Right cardiac atrium (tissue), 5 donors: ENCODE data around the gene NMNAT2. TPM values are rescaled to one million over a fixed set of nuclear protein-coding genes. Genes with fewer than 3 reads are reported as not detected.
A peak's percentile ranks its signal among the peaks of the same experiment; 100 is the strongest.

ENCODE experiments used
- ATAC-seq, 2 donors: fragments of 200-7000 bp; cut with Tn5 transposase; one replicate each; pipeline versions ENCODE4 v1.8.0 to v1.9.1; 2020; ENCODE audit warnings: moderate library complexity in 2 of 2, mild to moderate bottlenecking in 1 of 2
- DNase-seq, 3 donors: peaks; one replicate each; pipeline ENCODE4 v3.0.0-alpha.2; 2020
- H3K27ac ChIP-seq: one replicate; pipeline ENCODE4 v1.5.1; 2013; ENCODE audit warnings: mild to moderate bottlenecking, low read length, control low read depth, moderate library complexity
- H3K27me3 ChIP-seq: one replicate; pipeline ENCODE4 v1.6.1; 2013; ENCODE audit not compliant: control insufficient read depth, insufficient read depth
- H3K4me1 ChIP-seq: one replicate; pipeline ENCODE4 v1.6.1; 2013; ENCODE audit warnings: low read length; ENCODE audit not compliant: control insufficient read depth, insufficient read depth
- H3K4me3 ChIP-seq: one replicate; pipeline ENCODE4 v1.5.1; 2013; ENCODE audit warnings: low read length, control low read depth
- H3K9me3 ChIP-seq: one replicate; pipeline ENCODE4 v1.6.1; 2013; ENCODE audit warnings: low read length; ENCODE audit not compliant: control insufficient read depth
- WGBS: extraction: QIAGEN DNeasy Blood & Tissue Kit; methylation state at CpG from one replicate; pipeline ENCODE4 v1.1.7; 2013; 5-methylcytosine and 5-hydroxymethylcytosine counted together
- intact Hi-C, 4 donors: fragments of 100-400 bp; cut with DNase I; formaldehyde crosslinking; loops; one replicate each; pipeline versions ENCODE4 v1.11.0 to v1.14.0; 2022 to 2023
- polyA plus RNA-seq: library from polyadenylated mRNA; stranded (reverse); fragments of 200-250 nt; gene quantifications from one replicate; pipeline ENCODE4 v1.2.3, GENCODE V29; 2013
- total RNA-seq, 4 donors: library from RNA; stranded (reverse); fragmentation: NEBNext Ultra II Directional; extraction: Animal tissue kit (Norgen Biotek cat#: 25700); gene quantifications; one replicate each; pipeline ENCODE4 v1.2.1, GENCODE V29; 2021
- donor health status: healthy with polysubstance abuse.
- donor health status: DM: no; HTN: yes; CAD: no.
- donor health status: DM: no; HTN: no; CAD: no.
- donor health status: DM: no; HTN: yes; CAD: no; lungs with severe emphysema.
- donor health status: DM: yes; HTN: yes; CAD: no.

NMNAT2 gene
- total and polyA plus RNA-seq, 5 donors, result 14.1 to 80.6 (median 39.7) TPM

DNA sequence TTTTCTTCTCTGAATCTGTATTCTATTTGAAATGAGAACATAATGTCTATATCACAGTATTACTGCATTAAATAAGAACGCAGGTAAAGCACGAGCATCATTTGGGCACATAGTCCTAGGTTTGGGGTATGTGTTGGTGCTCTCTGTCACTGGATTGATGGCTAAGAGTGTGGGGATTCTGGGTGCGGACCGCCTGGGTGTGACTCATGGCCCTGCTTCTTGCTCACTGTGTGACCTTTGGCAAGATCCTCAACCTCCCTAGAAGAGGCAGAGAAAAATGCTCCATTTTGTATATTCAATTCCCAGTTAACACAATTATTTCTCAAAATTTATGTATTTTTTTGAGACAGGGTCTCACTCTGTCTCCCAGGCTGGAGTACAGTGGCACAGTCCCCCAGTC, 132.4 kb downstream of the NMNAT2 start:
- Histone ChIP-seq H3K27ac (no peak overlapping the region), H3K4me3 (no peak overlapping the region), H3K27me3 (no peaks in the 10 kb centered on the region), H3K4me1 (peaks cover 25% of the 10 kb centered on the region), H3K9me3 (no peaks in the 10 kb centered on the region)
- ATAC-seq (no peak), DNase-seq (no peak)
- intact Hi-C loops, result loop anchor here in 2 of 4 donors (2.0 to 10.0 kb wide), 3 partner anchors 25 to 129 kb away; partner anchors contain the start of gene NMNAT2 (in 2 of the 2)
- WGBS, result 80% methylated on average over 4 of the region's 4 CpGs

DNA sequence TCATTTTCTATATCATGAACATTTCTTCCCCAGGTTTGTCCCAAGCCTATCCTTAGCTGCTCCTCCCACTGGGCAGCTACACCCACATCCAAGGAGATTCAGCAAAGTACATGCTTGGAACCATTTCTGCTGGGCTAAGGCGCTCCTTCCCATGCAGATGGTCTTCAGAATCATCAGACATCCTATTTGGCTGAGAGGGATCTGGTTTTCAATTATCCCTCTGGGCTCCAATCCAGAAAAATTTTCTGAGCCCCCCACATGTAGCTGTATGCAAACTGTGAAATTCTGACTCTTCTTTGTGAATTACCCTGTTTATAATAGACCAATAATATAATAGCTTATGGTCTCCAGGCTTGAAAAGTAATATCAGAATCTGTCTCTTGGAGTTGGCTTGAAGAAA, 132.9 kb downstream of the NMNAT2 start:
- DNase-seq (no peak), ATAC-seq (no peak)
- WGBS, result 88% methylated on average over 1 of the region's 1 CpG
- Histone ChIP-seq H3K4me1 (peaks cover 25% of the 10 kb centered on the region), H3K27me3 (no peaks in the 10 kb centered on the region), H3K4me3 (no peak overlapping the region), H3K9me3 (no peaks in the 10 kb centered on the region), H3K27ac (no peak overlapping the region)
- intact Hi-C loops, result loop anchor here in 2 of 4 donors (10.0 kb wide), 1 partner anchor 130 kb away; the partner anchor contains the start of gene NMNAT2 (in 2 of the 2)

DNA sequence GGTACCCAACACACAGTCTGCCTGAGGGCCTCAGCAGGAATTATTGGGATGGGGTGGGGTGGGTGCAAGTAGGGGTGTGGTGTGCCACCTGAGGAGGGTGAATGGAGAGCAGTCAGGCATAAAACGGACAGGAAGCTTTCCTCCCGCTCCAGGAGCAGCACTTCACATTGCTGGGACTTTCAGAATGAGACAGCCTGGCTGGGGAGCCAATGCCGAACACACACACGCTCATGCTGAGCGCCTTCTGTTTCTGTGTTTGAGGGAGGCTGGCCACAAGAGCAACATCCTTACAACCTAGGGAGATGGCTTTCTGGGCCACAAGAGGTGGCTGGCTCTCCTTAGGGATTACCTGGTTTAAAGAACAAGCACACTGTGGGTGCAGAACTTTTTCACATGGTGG, 134.1 kb downstream of the NMNAT2 start:
- no peak overlapping the region for H3K4me3 ChIP-seq
- peaks cover 22% of the 10 kb centered on the region for H3K4me1 ChIP-seq
- ATAC-seq (no peak), DNase-seq (no peak)
- no peaks in the 10 kb centered on the region for H3K27me3 ChIP-seq
- 86% methylated on average over 5 of the region's 5 CpGs for WGBS
- intact Hi-C loops, result loop anchor here in 3 of 4 donors (5.0 to 10.0 kb wide), 2 partner anchors 33 to 131 kb away; partner anchors contain the start of gene NMNAT2 (in 2 of the 3)
- H3K27ac ChIP-seq, result peak overlapping the region; percentile 49
- H3K9me3 ChIP-seq, result no peaks in the 10 kb centered on the region

DNA sequence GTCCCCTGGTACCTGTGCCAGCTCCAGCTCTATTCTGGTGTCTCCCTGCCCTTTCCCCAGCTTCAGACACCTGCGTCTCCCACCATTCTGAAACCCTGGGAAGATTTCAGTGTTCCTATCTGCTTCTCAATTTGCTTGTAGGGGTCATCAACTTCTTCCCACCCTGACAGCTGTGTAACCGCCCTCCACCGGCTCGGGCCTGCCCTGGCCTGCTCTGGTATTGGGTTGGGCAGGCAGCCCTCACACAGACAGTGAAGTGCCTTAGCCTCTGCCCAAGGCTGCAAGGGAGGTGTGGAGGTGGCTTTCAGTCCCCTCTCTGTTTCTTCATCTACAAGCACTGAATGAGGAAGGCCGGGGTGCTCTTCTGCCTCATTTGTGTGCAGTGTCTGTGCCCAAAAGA, 134.9 kb downstream of the NMNAT2 start:
- 57% methylated on average over 5 of the region's 5 CpGs for WGBS
- Histone ChIP-seq H3K4me3 (no peak overlapping the region), H3K4me1 (peaks cover 28% of the 10 kb centered on the region), H3K27me3 (no peaks in the 10 kb centered on the region), H3K27ac (peak overlapping the region; percentile 49), H3K9me3 (no peaks in the 10 kb centered on the region)
- intact Hi-C loops, result loop anchor here in 3 of 4 donors (5.0 to 10.0 kb wide), 2 partner anchors 34 to 132 kb away; partner anchors contain the start of gene NMNAT2 (in 2 of the 3)
- no peak for DNase-seq
- no peak for ATAC-seq

DNA sequence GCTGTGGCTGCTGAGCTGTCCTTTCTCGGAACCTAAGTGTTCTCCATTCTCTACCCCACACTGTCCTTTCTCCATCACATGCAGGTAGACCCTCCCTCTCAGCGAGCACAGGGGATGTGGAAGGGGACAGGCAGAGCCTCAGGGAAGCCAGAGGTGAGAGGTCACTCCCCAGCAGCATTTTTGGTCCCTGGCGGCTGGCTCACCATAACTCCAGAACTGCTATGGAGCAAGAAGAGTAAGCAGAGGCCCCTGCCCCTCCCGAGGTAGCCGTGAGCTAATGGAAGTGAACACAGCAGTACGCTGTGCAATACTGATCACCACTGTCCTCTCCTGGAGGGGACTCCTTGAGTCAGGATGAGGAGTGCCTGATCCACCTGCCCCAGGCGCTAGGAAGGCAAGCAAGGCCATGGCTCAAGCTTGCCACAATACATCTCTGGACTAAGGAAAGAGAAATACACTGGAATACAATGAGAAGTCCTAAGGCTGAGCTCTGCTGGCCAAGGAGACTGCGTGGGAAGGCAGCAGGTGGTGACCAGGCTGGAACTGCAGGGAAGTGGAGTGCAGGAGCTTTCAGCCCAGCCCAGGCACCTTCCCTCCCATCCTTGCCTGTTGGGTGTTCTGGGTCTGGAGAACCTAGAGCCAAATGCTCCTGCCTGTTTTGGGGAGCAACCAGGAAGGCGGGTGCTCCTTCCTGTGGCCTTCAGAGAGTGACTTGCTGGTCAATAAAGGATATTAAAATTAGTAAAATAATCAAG, 135.9 kb downstream of the NMNAT2 start:
- H3K4me1 ChIP-seq, result peaks cover 29% of the 10 kb centered on the region
- DNase-seq (no peak), ATAC-seq (peak; percentile 1 to 3)
- intact Hi-C loops, result loop anchor here in 3 of 4 donors (5.0 to 10.0 kb wide), 2 partner anchors 35 to 133 kb away; partner anchors contain the start of gene NMNAT2 (in 2 of the 3)
- peak overlapping the region; percentile 88 for H3K27ac ChIP-seq
- no peaks in the 10 kb centered on the region for H3K27me3 ChIP-seq
- 66% methylated on average over 9 of the region's 9 CpGs for WGBS
- no peak overlapping the region for H3K4me3 ChIP-seq
- H3K9me3 ChIP-seq, result no peaks in the 10 kb centered on the region

DNA sequence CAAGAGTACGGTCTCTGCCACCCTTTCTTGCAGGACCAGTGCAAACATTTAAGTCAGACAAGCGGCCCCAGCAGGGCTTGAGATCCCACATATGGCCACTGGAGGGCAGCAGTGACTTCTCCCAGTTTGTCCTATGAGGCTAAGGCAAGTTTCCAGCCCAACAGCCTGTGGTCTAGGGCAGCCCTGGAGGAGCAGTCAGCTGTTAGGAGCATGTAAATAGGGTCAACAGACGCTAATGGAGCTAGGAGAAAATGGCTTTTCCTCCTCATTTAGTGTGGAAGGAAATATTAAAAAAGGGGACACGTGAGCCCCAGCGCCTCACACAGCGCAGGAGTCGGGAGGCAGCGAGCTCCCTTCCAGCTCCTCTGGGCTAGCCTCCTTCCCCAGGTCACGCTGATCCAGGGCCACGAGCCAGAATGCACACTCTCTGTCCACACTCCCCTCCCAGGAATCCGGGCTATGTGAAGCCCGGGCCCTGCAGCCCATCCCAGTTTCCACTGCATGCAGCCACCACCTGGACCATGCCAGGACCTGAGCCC, 136.6 kb downstream of the NMNAT2 start:
- ATAC-seq, result peak; percentile 86 to 89
- peak; percentile 92 to 96 (median 95) for DNase-seq
- intact Hi-C loops, result loop anchor here in 3 of 4 donors (2.0 to 10.0 kb wide), 3 partner anchors 36 to 133 kb away; partner anchors contain the start of gene NMNAT2 (in 2 of the 3)
- H3K27me3 ChIP-seq, result no peaks in the 10 kb centered on the region
- no peaks in the 10 kb centered on the region for H3K9me3 ChIP-seq
- H3K4me1 ChIP-seq, result peaks cover 25% of the 10 kb centered on the region
- H3K27ac ChIP-seq, result peak overlapping the region; percentile 88
- 9% methylated on average over 12 of the region's 12 CpGs for WGBS
- H3K4me3 ChIP-seq, result no peak overlapping the region

DNA sequence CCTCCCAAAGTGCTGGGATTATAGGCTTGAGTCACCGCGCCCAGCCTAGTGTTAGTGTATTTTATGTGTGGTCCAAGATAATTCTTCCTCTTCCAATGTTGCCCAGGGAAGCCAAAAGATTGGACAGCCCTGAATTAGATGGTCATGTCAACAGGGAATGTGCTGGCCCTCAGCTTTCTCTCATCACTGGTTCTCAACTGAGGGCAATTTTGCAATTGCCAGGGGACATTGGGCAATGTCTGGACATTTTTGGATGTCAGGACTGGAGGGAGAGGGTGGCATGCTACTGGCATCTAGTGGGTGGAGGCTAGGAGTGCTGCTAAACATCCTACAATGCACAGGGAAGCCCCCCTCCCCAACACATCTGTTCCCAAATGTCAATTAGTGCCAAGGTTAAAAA, 137.1 kb downstream of the NMNAT2 start:
- WGBS, result 87% methylated on average over 2 of the region's 2 CpGs
- ATAC-seq (peak; percentile 34 to 51), DNase-seq (peak; percentile 75 to 78 (median 76))
- intact Hi-C loops, result loop anchor here in 3 of 4 donors (2.0 to 10.0 kb wide), 3 partner anchors 36 to 134 kb away; partner anchors contain the start of gene NMNAT2 (in 2 of the 3)
- peak overlapping the region; percentile 88 for H3K27ac ChIP-seq
- peaks cover 23% of the 10 kb centered on the region for H3K4me1 ChIP-seq
- H3K9me3 ChIP-seq, result no peaks in the 10 kb centered on the region
- no peak overlapping the region for H3K4me3 ChIP-seq
- H3K27me3 ChIP-seq, result no peaks in the 10 kb centered on the region

DNA sequence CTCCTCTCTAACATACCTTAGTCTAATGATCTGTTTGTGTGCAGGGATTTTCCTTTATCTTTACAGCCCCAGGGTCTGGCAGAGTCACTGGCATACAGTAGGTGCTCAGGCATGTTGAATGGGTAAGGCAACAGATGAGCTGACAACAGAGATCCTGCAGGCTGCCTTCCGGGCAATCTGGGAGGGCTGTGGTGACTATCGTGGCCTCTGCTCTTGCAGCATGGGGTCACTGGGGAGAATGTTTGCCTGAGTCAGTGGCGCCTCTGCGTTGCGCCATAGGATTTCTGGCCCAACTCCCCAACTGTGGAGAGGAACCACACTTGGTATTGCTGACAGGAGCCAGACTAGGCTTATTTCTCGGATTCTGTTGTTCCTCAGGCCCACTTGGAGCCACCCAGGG, 138.3 kb downstream of the NMNAT2 start:
- peaks cover 23% of the 10 kb centered on the region for H3K4me1 ChIP-seq
- DNase-seq (peak; percentile 84 to 87 (median 85)), ATAC-seq (peak; percentile 33 to 43)
- H3K27me3 ChIP-seq, result no peaks in the 10 kb centered on the region
- peak overlapping the region; percentile 69 for H3K27ac ChIP-seq
- H3K4me3 ChIP-seq, result no peak overlapping the region
- H3K9me3 ChIP-seq, result no peaks in the 10 kb centered on the region
- intact Hi-C loops, result loop anchor here in 3 of 4 donors (2.0 to 10.0 kb wide), 3 partner anchors 37 to 135 kb away; partner anchors contain the start of gene NMNAT2 (in 2 of the 3)
- 81% methylated on average over 6 of the region's 6 CpGs for WGBS

DNA sequence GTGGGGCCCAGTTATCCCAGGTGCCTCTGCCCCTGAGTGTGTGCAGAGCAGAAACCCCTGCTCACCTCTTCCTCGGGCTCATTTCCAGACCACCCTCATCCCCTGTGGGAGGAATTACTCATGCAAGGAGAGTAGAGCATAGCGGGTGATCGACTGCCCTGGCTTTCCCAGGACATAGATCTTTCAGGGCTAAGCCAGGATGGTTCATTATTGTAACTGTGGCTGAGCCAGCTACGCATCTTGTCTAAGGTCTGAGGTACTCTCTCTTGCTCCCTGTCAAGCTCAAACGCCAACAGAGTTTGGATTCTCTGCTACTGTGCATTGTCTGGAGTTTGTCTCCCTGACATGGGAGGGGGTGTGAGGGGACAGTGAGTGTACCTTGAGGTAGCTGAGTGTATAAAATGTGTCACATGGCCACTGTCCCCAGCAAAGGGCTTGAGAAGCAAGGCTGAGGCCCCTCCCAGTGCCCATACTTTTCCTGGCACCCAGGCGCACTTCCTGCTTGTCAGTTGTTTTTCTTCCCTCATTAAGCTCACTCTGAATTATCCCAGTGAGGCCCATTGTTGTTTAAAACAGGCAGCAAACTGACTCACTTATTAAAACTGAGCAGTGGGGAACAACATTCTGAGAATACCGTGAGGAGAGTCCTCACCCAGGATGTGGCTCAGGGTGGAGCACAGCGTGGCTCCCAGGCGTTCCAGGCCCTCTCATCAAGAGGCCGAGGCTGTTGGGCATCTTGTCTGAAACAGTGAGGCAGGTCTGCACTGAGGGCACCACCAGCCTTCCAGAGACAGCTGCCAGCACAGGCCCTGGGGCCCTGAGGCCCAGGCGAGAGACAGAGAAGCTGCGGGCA, 139.2 kb downstream of the NMNAT2 start:
- intact Hi-C loops, result no loop called here
- DNase-seq, result peak in 2 of 3 donors; percentile 38 to 54
- ATAC-seq, result no peak
- Histone ChIP-seq H3K27ac (peak overlapping the region; percentile 69), H3K27me3 (no peaks in the 10 kb centered on the region), H3K9me3 (no peaks in the 10 kb centered on the region), H3K4me3 (no peak overlapping the region), H3K4me1 (peaks cover 22% of the 10 kb centered on the region)
- 66% methylated on average over 12 of the region's 12 CpGs for WGBS
